NCI-H2227 treated with DMSO at 0.1 percent for 48 hours (cell line): ENCODE measurements around the gene SV2B.
"Not testable (repeated sequence)": the region's sequence is repeated elsewhere in the genome, so short reads cannot be mapped to it uniquely, and the experiment has no call there.

Experiments
- DNase-seq: peaks from one replicate; lab custom pipeline; 2025; lab: John Stamatoyannopoulos, UW

Gene SV2B, protein sequence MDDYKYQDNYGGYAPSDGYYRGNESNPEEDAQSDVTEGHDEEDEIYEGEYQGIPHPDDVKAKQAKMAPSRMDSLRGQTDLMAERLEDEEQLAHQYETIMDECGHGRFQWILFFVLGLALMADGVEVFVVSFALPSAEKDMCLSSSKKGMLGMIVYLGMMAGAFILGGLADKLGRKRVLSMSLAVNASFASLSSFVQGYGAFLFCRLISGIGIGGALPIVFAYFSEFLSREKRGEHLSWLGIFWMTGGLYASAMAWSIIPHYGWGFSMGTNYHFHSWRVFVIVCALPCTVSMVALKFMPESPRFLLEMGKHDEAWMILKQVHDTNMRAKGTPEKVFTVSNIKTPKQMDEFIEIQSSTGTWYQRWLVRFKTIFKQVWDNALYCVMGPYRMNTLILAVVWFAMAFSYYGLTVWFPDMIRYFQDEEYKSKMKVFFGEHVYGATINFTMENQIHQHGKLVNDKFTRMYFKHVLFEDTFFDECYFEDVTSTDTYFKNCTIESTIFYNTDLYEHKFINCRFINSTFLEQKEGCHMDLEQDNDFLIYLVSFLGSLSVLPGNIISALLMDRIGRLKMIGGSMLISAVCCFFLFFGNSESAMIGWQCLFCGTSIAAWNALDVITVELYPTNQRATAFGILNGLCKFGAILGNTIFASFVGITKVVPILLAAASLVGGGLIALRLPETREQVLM

DNA sequence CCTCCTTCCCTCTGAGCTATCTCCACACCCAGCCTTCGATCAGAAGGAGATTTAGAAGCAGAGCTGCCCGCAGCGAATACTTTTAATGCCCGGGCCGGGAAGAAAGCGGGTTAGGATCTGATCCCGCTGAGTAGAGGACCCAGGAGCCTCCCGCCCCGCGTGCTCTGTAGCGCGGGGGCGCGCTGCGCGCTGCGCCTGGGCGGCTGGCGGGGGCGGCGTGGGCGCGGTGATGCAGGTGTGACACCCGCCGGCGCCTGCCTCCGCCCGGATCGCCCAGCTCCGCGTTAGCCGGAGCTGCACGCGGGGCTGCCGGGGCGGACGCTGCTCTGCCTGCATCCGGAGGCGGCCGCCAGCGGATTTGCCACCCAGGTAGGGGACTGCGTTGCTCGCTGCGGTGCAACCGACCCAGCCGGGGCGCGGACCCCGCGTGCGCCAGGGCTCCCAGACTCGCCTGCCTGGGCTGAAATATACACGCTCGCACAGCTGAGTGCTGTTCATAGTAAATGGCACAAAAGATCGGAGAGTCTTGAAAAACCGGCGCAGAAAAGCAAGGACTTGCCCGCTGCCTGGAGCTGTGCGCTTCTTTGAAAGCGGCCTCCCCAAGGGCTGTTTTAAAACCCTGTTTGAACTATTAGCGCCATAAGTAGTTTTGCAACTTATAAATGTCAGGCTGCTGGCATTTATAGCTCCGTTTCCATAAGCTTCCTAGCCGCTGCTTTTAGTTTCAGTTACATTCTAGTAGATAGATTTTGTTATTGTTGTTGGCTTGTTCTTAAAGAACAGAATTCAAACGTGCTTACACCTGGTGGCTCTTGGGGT, at the start of gene SV2B:
Gene SV2B, plus strand, starts transcription at position 263 of the 819 bp plus-strand sequence. CDS start 126,007 bp downstream, outside the sequence.
- DNase-seq, result no peak

DNA sequence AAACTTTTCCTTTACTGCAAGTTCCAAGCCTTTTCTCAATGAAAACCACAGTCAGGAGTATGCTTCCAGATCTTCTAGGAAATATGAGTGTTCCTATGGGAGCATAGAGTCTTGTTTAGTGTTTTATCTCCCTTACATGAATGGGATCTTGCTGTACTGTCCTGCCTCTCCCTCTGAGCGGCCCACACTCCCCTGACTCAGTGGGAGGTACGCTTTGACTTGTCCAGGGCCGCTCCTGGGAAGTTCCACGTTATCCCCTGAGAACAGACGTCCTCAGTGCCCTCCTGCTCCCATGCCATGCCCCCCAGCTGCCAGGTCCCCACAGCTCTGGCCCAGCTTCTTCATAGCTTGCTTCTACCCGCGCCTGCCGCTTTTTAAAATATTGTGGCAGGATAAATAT, 48.8 kb upstream of the SV2B start:
- DNase-seq, result no peak

DNA sequence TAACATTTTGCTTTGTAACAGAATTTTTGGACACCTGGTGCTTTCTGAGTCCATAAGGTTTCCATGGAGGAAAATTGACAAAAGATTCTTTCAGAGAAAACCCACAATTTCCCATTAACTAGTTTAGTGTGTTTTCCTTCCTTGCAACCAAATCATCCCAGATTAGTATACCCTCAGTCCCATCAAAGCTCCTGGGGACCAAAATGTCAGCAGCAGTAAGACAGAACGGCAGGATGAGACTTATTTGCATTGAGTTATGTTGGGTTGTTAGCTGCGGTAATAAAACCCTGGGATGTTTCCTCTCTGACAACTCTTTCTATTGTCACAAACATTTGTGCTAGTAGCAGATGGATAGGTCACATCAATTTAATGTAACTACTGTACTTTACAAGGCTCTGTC, 45.2 kb upstream of the SV2B start:
- no peak for DNase-seq

DNA sequence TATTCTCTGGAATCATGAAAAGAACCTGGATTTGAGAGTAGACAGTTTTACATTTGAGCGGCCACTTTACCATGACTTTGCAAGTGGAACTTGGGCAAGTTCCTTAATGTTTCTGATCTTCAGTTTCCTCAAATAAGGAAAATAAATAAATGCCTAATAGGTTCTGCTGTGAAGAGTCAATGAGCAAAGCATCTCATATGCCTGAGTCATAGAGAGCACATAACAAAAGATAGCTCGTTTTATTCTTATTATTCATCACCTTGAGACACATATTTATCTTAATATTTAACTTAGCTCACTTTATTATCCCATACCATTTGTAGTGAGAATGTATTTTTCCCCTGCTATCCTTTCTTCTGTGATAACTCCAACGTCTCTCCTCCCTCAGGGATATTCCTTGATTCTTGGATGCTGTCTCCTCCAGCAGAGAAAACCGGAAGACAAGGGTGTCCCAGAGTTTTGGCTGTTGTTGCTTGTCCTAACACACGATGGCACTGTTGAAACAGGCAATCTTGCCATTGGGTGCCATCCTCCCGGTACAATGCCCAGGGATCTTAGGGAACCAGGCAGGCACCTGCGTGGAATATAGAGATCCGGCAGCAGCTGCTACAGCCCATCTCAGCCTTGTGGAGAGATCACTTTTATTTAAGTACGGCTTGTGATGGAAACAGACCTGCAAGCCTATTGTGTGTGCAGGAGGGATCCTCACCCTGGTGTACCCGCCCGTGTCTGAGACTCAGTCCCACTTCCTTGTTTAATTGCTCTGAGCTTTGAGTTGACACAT, 44.3 kb upstream of the SV2B start:
- DNase-seq, result peak; percentile 55

DNA sequence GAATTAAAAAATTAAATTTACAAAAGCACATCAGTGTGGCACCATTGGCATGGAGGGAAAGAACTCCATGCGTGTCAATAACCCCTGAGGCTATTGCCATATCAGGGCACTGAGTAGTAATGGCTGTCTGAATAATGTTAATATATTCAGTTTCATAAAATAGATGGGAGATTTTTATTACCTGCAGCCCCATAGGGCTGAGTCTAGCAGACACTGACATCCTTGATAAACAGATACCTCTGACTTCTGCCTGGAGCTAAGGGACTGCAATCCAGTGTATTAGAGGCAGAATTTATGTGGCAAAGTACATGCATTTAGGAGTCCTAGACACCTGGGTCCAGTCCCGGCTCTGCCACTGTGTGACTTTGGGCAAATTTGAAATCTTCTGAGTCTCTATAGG, 38.8 kb upstream of the SV2B start:
- DNase-seq, result no peak

DNA sequence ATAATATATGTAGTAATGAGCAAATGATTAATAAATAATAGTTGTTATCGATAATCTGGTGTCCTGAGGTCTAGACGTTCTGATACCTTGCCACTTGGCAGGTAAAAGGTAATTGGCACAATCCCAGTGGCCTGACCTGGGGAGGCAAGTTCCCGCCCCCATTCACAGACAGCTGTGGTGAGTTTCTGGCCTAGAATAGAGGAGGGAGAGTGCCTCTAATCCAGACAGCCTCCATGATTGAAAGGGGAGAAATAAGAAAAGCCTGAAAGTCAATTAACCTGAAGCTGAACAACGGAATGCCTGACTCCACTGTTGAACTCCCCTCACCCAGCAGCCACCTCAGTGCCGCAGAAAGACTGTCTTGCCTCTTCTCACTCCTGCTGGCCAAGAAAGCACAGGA, 38.1 kb upstream of the SV2B start:
- no peak for DNase-seq

DNA sequence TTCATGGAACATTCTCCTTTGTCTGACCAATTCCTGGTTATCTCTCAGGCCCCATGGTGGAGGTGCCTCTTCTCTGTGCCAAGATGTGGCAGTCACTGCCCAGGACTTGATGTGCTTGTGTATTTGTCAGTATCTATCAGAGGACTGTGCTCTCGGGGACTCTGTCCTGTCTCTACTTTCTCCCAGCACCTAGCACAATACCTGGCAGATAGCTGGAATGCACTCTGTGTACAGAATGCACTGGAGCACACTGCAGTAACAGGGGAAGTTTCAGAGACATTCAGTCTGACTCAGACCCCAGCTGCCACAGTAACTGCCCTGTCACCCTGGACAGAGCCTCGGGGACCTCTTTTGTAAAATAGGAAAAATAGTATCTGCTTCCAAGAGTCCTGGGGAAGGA, 34.6 kb upstream of the SV2B start:
- DNase-seq, result no peak

DNA sequence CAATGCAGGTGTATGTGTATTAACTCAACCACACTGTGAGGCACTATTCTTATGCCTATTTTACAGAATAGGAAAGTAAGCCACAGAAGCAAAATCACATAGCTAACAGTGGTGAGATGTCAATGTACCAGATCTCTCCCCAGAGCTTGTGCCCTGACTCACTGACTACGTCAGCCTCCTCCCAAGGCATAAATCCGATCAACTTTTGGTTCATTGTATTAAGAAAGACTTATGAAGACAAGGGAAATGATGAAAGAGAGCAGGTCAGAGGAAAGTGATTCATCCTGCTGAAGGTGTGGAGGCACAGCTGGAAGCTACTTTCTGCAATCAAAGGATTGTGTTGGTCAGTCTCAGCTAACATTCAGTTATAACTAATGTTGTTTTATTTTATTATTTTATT, 33.0 kb upstream of the SV2B start:
- no peak for DNase-seq

DNA sequence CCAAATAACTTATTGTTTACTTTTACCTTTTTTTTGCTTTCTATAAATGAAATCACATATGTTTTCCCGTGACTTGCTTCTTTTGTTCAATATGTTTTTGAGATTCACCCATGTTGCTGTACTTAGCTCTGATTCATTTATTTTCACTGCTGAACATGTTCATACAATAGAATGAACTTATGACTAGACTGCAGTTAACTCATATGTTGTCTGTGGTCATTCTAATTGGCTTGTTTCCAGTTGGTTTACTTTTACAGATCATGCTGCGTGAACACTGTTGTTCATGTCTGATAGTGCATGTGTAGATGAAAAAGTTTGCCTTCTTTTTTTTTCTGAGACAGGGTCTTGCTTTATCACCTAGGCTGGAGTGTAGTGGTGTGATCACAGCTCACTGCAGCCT, 31.6 kb upstream of the SV2B start:
- no peak for DNase-seq

DNA sequence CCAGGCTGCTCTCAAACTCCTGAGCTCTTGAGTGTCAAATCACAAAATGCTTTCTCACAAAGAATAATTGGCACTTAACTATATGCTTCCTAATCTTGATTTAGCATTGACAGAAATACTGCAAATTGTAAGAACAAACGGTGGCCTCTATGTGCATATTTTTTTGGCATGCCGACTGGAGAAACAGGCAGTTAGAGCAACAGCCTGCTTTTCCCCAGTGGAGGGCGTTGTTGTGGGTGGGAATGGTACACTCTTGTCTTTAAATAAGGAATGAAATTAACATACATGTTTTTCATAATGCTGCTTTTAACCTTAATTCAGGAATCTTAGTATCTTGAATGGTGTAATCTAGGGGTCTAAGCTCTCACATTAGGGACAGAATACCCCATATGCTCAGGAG, 31.1 kb upstream of the SV2B start:
- no peak for DNase-seq

DNA sequence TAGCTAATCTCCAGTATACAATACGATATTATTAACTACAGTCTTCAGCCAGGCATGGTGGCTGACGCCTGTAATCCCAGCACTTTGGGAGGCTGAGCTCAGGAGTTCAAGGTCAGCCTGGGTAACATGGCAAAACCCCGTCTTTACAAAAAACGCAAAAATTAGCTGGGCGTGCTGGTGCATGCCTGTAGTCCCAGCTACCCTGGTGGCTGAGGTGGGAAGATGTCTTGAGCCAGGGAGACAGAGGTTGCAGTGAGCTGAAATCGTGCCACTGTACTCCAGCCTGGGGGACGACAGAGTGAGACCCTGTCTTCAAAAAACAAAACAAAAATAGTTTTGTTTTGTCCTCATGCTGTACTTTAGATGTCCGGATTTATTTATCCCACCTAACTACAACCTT, 29.2 kb upstream of the SV2B start:
- no peak for DNase-seq

DNA sequence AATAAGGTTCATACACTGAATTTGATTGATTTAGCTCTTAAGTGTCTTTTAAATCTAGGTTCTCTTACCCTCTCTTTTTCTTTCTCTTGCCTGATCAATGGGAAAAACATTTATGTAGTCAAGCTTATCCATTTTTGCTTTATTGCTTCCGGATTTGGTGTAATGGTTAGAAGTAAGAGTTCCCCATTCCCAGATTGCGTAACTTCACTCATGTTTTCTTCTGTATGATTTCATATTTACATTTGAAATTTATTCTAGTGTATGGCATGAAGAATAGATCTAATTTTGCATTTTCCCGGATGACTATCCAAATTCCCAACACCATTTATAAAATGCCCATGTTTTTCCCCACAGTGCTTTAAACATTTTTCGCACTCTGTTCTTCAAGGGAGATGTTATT, 27.9 kb upstream of the SV2B start:
- no peak for DNase-seq

DNA sequence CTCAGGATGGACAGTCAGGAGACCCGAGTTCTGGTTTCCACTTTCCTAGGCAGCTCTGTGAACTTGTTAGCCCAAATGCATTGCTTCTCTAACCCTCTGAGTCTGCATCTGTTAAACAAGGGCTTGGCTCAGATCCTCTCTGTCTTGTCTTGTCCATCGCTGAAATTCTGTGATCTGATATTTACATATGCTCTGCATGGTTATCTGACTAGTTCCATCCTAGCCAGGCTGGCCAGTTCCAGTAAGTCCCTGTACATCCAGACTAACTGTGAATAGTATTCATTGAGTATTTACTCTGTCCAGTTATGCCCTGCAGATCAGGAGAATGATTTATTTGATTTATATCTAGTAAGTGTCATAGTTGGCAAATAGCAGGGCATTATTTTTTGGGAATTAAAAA, 27.0 kb upstream of the SV2B start:
- DNase-seq, result no peak

DNA sequence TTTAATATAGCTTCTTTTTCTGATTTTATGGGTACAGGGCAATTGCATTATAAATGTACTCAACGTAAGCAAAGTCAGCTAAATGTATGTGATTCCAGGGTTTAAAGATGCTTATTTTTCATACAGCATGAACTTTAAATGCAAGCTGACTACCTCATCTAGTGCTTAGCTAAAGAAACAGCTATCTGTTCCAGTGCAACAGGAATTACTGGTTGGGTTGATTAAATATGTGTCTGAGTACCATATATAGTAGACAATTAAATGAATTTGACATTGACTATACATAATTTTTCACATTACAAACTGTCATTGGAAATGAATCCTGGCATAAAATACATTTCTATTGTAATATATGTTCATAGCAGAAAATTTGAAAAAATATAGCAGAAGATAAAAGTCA, 26.3 kb upstream of the SV2B start:
- DNase-seq, result no peak

DNA sequence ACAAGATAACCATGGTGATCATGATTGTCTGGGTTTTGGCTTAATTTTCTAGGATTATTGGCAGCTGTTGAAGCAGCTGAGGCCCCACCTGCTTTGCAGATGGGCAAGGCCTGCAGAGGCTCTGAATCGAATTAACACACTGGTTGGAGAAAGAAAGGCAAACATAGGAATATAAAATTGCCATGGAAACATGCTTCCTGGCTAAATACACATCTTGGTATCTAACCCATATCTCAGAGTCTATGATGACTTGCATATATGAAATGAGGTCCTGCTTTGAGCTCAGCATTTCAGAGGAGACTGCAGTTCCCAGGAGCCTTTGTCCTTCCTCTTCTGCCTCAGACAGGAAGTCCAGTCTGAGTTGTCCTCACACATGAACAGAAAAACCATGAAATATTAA, 24.3 kb upstream of the SV2B start:
- no peak for DNase-seq

DNA sequence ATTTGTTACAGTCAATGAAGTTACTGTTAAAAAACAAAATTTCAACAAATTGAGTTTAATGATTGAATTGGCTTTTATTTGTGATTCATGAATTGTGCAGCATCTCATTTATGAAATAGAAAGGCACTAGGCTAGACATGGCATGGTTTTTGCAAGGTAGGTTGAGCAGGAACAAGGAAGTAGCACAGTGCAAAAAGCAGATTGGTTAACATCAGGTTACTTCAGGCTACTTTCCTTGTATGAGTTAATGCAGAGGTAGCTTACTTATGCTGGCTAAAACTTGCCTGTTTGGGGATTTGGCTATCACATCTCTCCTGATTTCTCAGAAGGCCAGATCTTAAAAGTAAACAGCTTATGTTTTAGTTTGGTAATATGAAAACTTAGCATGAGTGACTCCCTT, 23.0 kb upstream of the SV2B start:
- DNase-seq, result no peak

DNA sequence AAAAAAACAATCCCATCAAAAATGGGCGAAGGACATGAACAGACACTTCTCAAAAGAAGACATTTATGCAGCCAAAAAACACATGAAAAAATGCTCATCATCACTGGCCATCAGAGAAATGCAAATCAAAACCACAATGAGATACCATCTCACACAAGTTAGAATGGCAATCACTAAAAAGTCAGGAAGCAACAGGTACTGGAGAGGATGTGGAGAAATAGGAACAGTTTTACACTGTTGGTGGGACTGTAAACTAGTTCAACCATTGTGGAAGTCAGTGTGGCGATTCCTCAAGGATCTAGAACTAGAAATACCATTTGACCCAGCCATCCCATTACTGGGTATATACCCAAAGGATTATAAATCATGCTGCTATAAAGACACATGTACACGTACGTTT, 6.2 kb upstream of the SV2B start:
- DNase-seq, result not testable (repeated sequence)

DNA sequence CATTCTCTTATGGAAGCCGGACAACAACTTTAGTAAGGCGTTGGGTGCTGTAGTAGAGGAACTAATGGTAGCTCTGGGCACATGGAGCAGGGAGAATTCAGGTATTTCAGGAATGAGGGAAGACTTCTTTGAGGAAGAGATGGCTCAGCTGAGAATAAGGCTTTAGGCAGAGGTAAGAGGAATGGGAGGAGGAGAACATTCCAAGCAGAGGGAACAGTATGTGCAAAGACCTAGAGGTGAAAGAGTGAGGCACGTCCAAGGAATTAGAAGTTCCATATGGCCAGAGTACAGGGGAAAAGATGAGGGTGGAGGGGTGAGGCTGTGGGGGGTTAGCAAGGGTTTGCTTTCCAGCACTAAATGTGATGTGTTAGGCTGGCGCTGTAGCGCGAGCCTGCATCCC, 1.6 kb upstream of the SV2B start:
- DNase-seq, result no peak

DNA sequence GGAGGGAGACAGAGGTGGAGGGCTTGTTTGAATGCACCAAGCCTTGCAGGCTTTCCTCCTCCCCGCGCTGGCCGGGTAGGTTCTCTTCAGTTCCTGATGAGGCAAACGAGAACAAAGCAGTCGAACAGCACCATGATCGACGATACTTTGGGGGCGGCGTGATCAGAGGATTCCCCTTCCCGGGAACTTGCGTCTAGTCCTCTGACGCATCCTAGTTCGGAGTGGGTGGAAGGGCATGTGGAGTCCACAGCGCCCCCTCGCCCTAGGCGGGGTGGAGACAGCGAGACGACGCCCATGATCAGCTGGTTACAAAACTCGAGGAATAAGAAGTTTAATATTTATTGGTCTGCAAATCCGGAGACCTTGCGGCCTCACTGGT, 452 bp upstream of the SV2B start:
- peak; percentile 32 for DNase-seq

DNA sequence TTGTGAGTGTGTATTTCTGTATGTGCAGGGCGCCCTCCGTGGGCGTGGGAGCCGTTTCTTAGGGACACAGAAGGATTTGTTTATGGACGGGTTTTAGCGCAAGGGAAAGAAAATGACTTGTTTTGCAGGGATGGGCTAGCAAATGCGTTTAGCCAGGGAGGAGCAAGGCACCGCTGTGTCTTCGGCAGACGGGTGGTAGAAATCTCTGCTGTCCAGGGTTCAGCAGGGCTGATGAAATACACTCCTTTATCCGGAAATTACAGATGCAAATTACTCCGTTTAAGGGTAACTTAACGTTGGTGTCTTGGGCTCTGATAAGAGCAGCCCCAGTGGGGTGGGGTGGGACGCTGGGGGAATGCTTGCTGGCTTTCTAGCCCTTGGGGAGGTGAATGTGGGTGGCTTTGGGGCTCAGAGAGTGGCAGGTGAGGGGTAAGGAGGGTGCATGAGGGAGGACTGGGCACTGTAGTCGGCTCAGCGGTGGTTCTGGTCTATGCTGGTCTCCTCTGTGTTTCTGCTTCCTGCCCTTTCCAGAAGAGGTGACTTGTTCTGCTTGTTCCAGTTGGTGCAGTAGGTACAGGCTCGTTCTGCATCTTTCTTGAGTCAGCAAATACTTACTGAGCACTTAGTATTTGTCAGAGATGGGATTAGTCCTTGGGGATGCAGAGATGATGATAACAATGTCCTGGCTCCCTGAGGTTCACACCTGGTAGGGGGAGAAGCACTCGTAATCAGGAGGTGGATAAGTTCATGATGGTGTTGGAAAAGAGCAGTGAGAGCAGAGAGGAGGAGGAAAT, 954 bp downstream of the SV2B start:
- no peak for DNase-seq

DNA sequence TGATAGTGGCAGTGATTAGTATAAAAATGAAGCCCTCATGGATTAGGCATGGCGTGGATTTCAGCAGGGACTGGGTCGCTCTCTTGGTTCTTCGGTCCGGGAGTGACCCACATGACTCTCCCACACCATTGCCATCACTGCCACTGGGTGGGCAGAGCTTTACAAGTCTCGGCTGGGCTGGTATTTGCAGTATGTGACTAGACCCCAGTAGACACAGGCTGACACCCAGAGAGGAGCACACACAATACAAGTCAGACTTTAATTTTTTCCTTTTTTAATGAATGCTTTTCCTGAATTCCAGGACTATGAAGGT, 1.5 kb downstream of the SV2B start:
- DNase-seq, result no peak
